HepG2 (cell line): ENCODE results near the gene VCAN. TPM values are rescaled to one million over a fixed set of nuclear protein-coding genes. Genes with fewer than 3 reads are reported as not detected.

Source experiments
- CBX2 ChIP-seq, 2 experiments: fragments of 200-600 bp in 1 of 2; sonication (generic); formaldehyde crosslinking in 1 of 2; IDR thresholded peaks; 2 replicates each; pipeline versions ENCODE4 v1.7.0 to v1.8.1; 2018 to 2022; ENCODE audit warnings: low read depth in 2 of 2, low read length in 1 of 2, mild to moderate bottlenecking in 1 of 2, missing genetic modification reagents in 1 of 2
- CEBPG ChIP-seq: IDR thresholded peaks from 2 replicates; pipeline ENCODE4 v1.6.1; 2016
- FOXK2 ChIP-seq: fragments of 450-650 bp; IDR thresholded peaks from 2 replicates; pipeline ENCODE4 v1.6.1; 2016
- IKZF1 ChIP-seq: fragments of 450-650 bp; IDR thresholded peaks from 2 replicates; pipeline ENCODE4 v1.7.1; 2016
- MEIS1 ChIP-seq: sonication (generic); formaldehyde crosslinking; IDR thresholded peaks from 2 replicates; pipeline ENCODE4 v1.9.0; 2021; ENCODE audit warnings: mild to moderate bottlenecking, missing genetic modification reagents, moderate library complexity, borderline replicate concordance
- RBM22 ChIP-seq: fragments of 200-400 bp; formaldehyde crosslinking; optimal IDR thresholded peaks from 2 replicates; pipeline ENCODE3; 2017; ENCODE audit warnings: mild to moderate bottlenecking, low read length, moderate library complexity
- RFX5 ChIP-seq: IDR thresholded peaks from 2 replicates; pipeline ENCODE4 v1.6.1; 2011; ENCODE audit warnings: low read depth, low read length, improper control_type of control experiment
- SETDB1 ChIP-seq: sonication (generic); formaldehyde crosslinking; IDR thresholded peaks from 2 replicates; pipeline ENCODE4 v1.5.1; 2020; ENCODE audit warnings: missing genetic modification reagents, mild to moderate bottlenecking, borderline replicate concordance
- SOX13 ChIP-seq, 3 experiments: fragments of 450-650 bp in 1 of 3; sonication (generic) in 1 of 3; formaldehyde crosslinking in 1 of 3; IDR thresholded peaks in 2 of 3; conservative IDR thresholded peaks in 1 of 3; 2 replicates each; pipeline versions ENCODE4 v1.5.0 to v1.6.1; 2016 to 2020; ENCODE audit warnings: antibody characterized with exemption in 1 of 3, mild to moderate bottlenecking in 1 of 3, missing compliant biosample characterization in 1 of 3, missing genetic modification reagents in 1 of 3, moderate library complexity in 1 of 3
- SP140L ChIP-seq: sonication (generic); formaldehyde crosslinking; IDR thresholded peaks from 2 replicates; pipeline ENCODE4 v1.4.0; 2020; ENCODE audit warnings: missing genetic modification reagents, borderline replicate concordance
- SP5 ChIP-seq: IDR thresholded peaks from 2 replicates; pipeline ENCODE4 v1.6.1; 2016; ENCODE audit warnings: low read depth, borderline replicate concordance
- TOE1 ChIP-seq: sonication (generic); formaldehyde crosslinking; IDR thresholded peaks from 2 replicates; pipeline ENCODE4 v1.4.0; 2020; ENCODE audit warnings: mild to moderate bottlenecking, missing genetic modification reagents
- U2AF1 ChIP-seq: fragments of 200-400 bp; formaldehyde crosslinking; optimal IDR thresholded peaks from 2 replicates; pipeline ENCODE3; 2017; ENCODE audit warnings: mild to moderate bottlenecking, low read depth, low read length
- ZBTB20 ChIP-seq: sonication (generic); formaldehyde crosslinking; IDR thresholded peaks from 2 replicates; pipeline ENCODE4 v1.8.1; 2023; ENCODE audit warnings: missing genetic modification reagents, low read depth, mild to moderate bottlenecking, borderline replicate concordance
- ZBTB34 ChIP-seq: sonication (generic); formaldehyde crosslinking; IDR thresholded peaks from 2 replicates; pipeline ENCODE4 v1.8.0; 2022; ENCODE audit warnings: mild to moderate bottlenecking, missing genetic modification reagents
- ZNF124 ChIP-seq: sonication (generic); formaldehyde crosslinking; IDR thresholded peaks from 2 replicates; pipeline ENCODE4 v1.4.0; 2020; ENCODE audit warnings: missing genetic modification reagents
- ZNF431 ChIP-seq: sonication (generic); formaldehyde crosslinking; IDR thresholded peaks from 2 replicates; pipeline ENCODE4 v1.9.0; 2022; ENCODE audit warnings: missing genetic modification reagents, low read depth, mild to moderate bottlenecking, borderline replicate concordance
- ZNF484 ChIP-seq: sonication (generic); formaldehyde crosslinking; IDR thresholded peaks from 2 replicates; pipeline ENCODE4 v1.5.1; 2020; ENCODE audit warnings: mild to moderate bottlenecking, low read depth, missing genetic modification reagents, borderline replicate concordance
- ZNF615 ChIP-seq: sonication (generic); formaldehyde crosslinking; IDR thresholded peaks from 2 replicates; pipeline ENCODE4 v1.5.0; 2020; ENCODE audit warnings: mild to moderate bottlenecking, missing genetic modification reagents, borderline replicate concordance
- ZSCAN29 ChIP-seq: sonication (generic); formaldehyde crosslinking; conservative IDR thresholded peaks from 2 replicates; pipeline ENCODE4 v1.4.0; 2020; ENCODE audit warnings: mild to moderate bottlenecking, missing genetic modification reagents
- polyA plus RNA-seq, 8 experiments: library from polyadenylated mRNA; depleted of rRNA in 3 of 8; stranded (reverse) in 7 of 8; unstranded in 1 of 8; fragments of >200 nt; fragmentation: Illumina TruSeq in 4 of 8; extraction: Trizol in 4 of 8; gene quantifications; 2 replicates each; pipeline versions ENCODE4 v1.2.1 to v1.2.3, GENCODE V29; 2011 to 2016; ENCODE audit warnings: low read depth in 4 of 8, missing spikeins in 1 of 8, mixed read lengths in 1 of 8; ENCODE audit not compliant: insufficient read depth in 1 of 8
- total RNA-seq, 5 experiments: library from RNA; depleted of rRNA; stranded (reverse); fragments of >200 nt; fragmentation: Illumina TruSeq; extraction: Trizol; gene quantifications; 2 replicates each; pipeline ENCODE4 v1.2.3, GENCODE V29; 2016; ENCODE audit warnings: low read depth in 1 of 5
- TF ChIP-seq, protein P1 (sequence below): sonication (generic); formaldehyde crosslinking; IDR thresholded peaks from 2 replicates; pipeline ENCODE4 v1.4.0; 2020; ENCODE audit warnings: mild to moderate bottlenecking, missing genetic modification reagents

Gene VCAN
- total and polyA plus RNA-seq, 2 of the 13 experiments (the other 11 are each of a cell fraction or from before 2014, with no cell fraction given): 1.2 to 3.5 TPM

DNA sequence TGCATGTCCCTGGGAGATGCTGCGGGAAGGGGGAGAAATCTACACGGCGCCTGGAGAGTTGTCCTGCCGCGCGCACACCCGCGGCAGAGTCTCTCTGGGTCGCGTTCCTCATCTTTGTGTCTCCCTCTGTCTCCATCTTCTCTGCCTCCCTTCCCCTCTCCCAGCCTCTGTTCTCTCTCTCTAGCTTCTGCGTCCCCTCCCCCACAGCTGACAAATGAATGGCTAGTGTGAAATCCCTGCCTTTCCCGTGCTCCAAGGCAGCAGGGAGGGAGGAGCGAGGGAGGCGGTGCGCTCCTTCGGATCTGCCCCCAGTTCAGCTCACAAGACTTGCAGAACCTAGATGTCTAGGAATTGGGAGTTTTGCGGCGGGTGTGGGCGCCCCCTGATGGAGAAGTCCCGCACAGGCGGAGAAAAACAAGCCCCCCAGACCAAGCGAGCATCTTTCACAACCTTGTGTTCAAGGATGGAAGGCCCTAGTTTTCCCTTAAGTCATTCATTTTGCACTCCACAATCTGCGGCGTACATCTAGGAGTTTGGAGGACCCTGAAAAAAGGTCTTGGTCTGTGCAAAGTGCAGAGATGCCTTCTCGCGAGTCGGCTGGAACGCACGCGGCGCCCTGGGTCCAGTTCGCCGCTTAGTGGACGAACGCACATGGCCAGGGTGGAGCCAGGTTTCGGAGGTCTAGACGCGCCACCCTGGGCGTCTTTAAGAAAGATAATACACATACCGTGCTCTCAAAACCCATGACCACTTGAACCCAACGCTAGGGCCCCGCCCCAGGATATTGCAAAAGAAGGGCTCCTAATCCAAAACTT, 2.0 kb downstream of the VCAN start (continued):
- TF ChIP-seq, protein P1, sequence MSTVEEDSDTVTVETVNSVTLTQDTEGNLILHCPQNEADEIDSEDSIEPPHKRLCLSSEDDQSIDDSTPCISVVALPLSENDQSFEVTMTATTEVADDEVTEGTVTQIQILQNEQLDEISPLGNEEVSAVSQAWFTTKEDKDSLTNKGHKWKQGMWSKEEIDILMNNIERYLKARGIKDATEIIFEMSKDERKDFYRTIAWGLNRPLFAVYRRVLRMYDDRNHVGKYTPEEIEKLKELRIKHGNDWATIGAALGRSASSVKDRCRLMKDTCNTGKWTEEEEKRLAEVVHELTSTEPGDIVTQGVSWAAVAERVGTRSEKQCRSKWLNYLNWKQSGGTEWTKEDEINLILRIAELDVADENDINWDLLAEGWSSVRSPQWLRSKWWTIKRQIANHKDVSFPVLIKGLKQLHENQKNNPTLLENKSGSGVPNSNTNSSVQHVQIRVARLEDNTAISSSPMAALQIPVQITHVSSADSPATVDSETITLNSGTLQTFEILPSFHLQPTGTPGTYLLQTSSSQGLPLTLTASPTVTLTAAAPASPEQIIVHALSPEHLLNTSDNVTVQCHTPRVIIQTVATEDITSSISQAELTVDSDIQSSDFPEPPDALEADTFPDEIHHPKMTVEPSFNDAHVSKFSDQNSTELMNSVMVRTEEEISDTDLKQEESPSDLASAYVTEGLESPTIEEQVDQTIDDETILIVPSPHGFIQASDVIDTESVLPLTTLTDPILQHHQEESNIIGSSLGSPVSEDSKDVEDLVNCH (CRISPR knock-in tag): no peak
- 0 out of 2 replicates have a peak, but pooled peaks have one; percentile 4 for TF ChIP-seq CEBPG (CRISPR knock-in tag)
- TF ChIP-seq SP5 (CRISPR knock-in tag): no peak
- no peak for TF ChIP-seq RFX5
- no peak for TF ChIP-seq SETDB1
- TF ChIP-seq ZNF431 (CRISPR knock-in tag): no peak
- peak; percentile 37 for TF ChIP-seq U2AF1
- TF ChIP-seq ZSCAN29 (CRISPR knock-in tag): no peak
- no peak for TF ChIP-seq FOXK2
- no peak for TF ChIP-seq SOX13 (IDR thresholded peaks at IDR 0.05)
- TF ChIP-seq SOX13 (CRISPR knock-in tag; conservative IDR thresholded peaks at IDR 0.05 in 1 of 2, IDR thresholded peaks at IDR 0.05 in 1 of 2): no peak; a peak in 1 of 4 replicates
- TF ChIP-seq SP140L: no peak
- no peak for TF ChIP-seq RBM22
- TF ChIP-seq ZNF484: no peak
- no peak for TF ChIP-seq ZNF124 (CRISPR knock-in tag)
- no peak for TF ChIP-seq ZBTB34 (CRISPR knock-in tag)
- no peak for TF ChIP-seq MEIS1 (CRISPR knock-in tag)
- no peak for TF ChIP-seq TOE1 (CRISPR knock-in tag)
- no peak for TF ChIP-seq ZNF615
- no peak for TF ChIP-seq IKZF1
- TF ChIP-seq ZBTB20: no peak
- TF ChIP-seq CBX2 (IDR thresholded peaks at IDR 0.05; ENCODE audit: low read depth, low read length): 0 out of 2 replicates have a peak, but pooled peaks have one; percentile 42
- no peak for TF ChIP-seq CBX2 (CRISPR knock-in tag; IDR thresholded peaks at IDR 0.05; ENCODE audit: low read depth)
